Smooth muscle cell (in vitro differentiated cells): ENCODE results near the gene ADAM19. TPM values are rescaled to one million over a fixed set of nuclear protein-coding genes. Genes with fewer than 3 reads are reported as not detected.

Experiments
- DNase-seq: peaks from one replicate; lab custom pipeline; 2025; ENCODE audit not compliant: unreplicated experiment; lab: John Stamatoyannopoulos, UW
- H2AFZ ChIP-seq: fragments of 200-600 bp; sonication (generic); 2 replicates; pipeline ENCODE4 v1.6.0; 2016; ENCODE audit warnings: antibody characterized with exemption, low read depth, mild to moderate bottlenecking
- H3F3A ChIP-seq: fragments of 200-600 bp; sonication (generic); 2 replicates; pipeline ENCODE4 v1.6.0; 2017; ENCODE audit warnings: antibody characterized with exemption, low read depth
- H3K27ac ChIP-seq: fragments of 200-600 bp; sonication (generic); 2 replicates; pipeline ENCODE4 v1.5.1; 2016; ENCODE audit warnings: low read depth, mild to moderate bottlenecking
- H3K27me3 ChIP-seq: fragments of 200-600 bp; sonication (generic); 2 replicates; pipeline ENCODE4 v1.6.1; 2016; ENCODE audit warnings: low read depth, mild to moderate bottlenecking
- H3K36me3 ChIP-seq: fragments of 200-600 bp; sonication (generic); 2 replicates; pipeline ENCODE4 v1.5.1; 2016; ENCODE audit warnings: low read depth
- H3K4me1 ChIP-seq: fragments of 200-600 bp; sonication (generic); 2 replicates; pipeline ENCODE4 v1.5.1; 2016; ENCODE audit warnings: low read depth
- H3K4me2 ChIP-seq: fragments of 200-600 bp; sonication (generic); 2 replicates; pipeline ENCODE4 v1.6.0; 2016; ENCODE audit warnings: mild to moderate bottlenecking
- H3K4me3 ChIP-seq: fragments of 200-600 bp; sonication (generic); 2 replicates; pipeline ENCODE4 v1.5.1; 2016; ENCODE audit warnings: mild to moderate bottlenecking
- H3K79me2 ChIP-seq: fragments of 200-600 bp; sonication (generic); 2 replicates; pipeline ENCODE4 v1.6.0; 2016; ENCODE audit warnings: low read depth, mild to moderate bottlenecking
- H3K9ac ChIP-seq: fragments of 200-600 bp; sonication (generic); 2 replicates; pipeline ENCODE4 v1.6.0; 2016; ENCODE audit warnings: low read depth
- H3K9me3 ChIP-seq: fragments of 200-600 bp; sonication (generic); replicated peaks from 2 replicates; pipeline ENCODE4 v1.5.1; 2016; ENCODE audit warnings: low read depth
- H4K20me1 ChIP-seq: fragments of 200-600 bp; sonication (generic); 2 replicates; pipeline ENCODE4 v1.6.0; 2016; ENCODE audit warnings: low read depth
- WGBS: methylation state at CpG from one replicate; pipeline ENCODE4 v1.1.7; 2016; ENCODE audit warnings: low lambda C conversion rate; 5-methylcytosine and 5-hydroxymethylcytosine counted together
- polyA plus RNA-seq: library from polyadenylated mRNA; unstranded; fragments of >200 nt; fragmentation: Nextera tagmentation; extraction: Ambion mirVana; gene quantifications from 2 replicates; pipeline ENCODE4 v1.2.1, GENCODE V29; 2016
- total RNA-seq: library from RNA; depleted of rRNA; stranded (reverse); fragments of >200 nt; gene quantifications from 2 replicates; pipeline ENCODE4 v1.2.3, GENCODE V29; 2014
- TF ChIP-seq, protein P1 (sequence below): fragments of 200-600 bp; sonication (generic); IDR thresholded peaks from 2 replicates; pipeline ENCODE4 v1.5.1; 2017; ENCODE audit warnings: borderline replicate concordance, mild to moderate bottlenecking, antibody characterized with exemption; ENCODE audit not compliant: insufficient read depth, poor library complexity, severe bottlenecking

The ADAM19 gene
- total and polyA plus RNA-seq, 2 experiments from 2014 or later: 62.2 to 112 TPM

- Histone ChIP-seq H3K27me3 (no peaks in the 10 kb centered on the region), H3K4me3 (no peak overlapping the region), H3K4me1 (no peaks in the 10 kb centered on the region), H3K79me2 (no peaks in the 10 kb centered on the region), H3K9ac (no peak overlapping the region), H3F3A (peaks cover 6% of the 10 kb centered on the region), H3K36me3 (peaks cover 21% of the 10 kb centered on the region), H4K20me1 (peaks cover 29% of the 10 kb centered on the region), H2AFZ (no peak overlapping the region), H3K27ac (no peak overlapping the region), H3K4me2 (no peak overlapping the region), H3K9me3 (no peaks in the 10 kb centered on the region)
- DNase-seq: no peak
- TF ChIP-seq, protein P1, sequence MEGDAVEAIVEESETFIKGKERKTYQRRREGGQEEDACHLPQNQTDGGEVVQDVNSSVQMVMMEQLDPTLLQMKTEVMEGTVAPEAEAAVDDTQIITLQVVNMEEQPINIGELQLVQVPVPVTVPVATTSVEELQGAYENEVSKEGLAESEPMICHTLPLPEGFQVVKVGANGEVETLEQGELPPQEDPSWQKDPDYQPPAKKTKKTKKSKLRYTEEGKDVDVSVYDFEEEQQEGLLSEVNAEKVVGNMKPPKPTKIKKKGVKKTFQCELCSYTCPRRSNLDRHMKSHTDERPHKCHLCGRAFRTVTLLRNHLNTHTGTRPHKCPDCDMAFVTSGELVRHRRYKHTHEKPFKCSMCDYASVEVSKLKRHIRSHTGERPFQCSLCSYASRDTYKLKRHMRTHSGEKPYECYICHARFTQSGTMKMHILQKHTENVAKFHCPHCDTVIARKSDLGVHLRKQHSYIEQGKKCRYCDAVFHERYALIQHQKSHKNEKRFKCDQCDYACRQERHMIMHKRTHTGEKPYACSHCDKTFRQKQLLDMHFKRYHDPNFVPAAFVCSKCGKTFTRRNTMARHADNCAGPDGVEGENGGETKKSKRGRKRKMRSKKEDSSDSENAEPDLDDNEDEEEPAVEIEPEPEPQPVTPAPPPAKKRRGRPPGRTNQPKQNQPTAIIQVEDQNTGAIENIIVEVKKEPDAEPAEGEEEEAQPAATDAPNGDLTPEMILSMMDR: no peak
- 96% methylated on average over 9 of the region's 9 CpGs for WGBS
Observed at GRCh38 chr5:157509093-157509492, 66.5 kb downstream of the ADAM19 start.

DNA sequence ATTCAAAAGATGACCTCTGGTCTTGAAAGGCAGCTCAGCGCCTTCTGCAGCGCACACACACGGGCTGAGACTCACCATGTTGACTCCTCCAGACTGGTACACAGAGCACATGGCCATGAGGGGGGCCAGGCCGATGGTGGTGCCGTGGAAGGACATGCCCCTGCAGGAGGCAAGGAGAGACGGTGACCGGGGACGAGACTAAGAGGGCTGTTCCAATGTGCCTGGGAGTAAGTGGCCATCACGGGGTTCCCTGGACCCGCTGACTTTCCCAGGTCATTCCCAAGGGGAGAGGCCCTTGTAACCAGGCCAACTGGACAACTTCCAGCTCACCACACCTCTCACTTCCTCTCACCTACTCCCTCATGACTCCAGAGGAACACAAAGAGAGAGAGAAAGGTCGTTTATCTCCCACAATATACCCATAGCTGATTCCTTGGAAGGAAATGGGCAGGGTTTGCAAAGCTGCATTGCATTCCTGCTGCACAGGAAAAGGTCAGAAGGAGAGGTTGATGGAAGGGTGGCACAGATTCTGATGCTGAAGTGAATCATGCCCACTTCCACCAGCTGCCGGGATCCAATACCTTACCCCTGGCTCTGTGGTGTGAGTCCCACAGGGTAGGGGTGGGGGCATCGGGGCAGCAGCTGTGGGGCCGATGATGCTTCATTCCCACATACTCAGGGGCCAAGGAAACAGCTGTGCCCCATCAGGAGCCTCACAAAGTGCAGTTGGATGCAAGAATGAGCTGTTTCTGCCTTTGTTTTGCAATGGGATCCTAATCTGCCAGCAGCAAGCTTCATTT, 68.4 kb downstream of the ADAM19 start:
- Histone ChIP-seq H3K9ac (no peak overlapping the region), H3K79me2 (no peaks in the 10 kb centered on the region), H3K27ac (no peak overlapping the region), H3K4me3 (no peak overlapping the region), H3K4me2 (no peak overlapping the region), H3K4me1 (no peaks in the 10 kb centered on the region), H3K27me3 (no peaks in the 10 kb centered on the region), H3K9me3 (no peaks in the 10 kb centered on the region), H2AFZ (no peak overlapping the region), H4K20me1 (peaks cover 43% of the 10 kb centered on the region), H3F3A (no peaks in the 10 kb centered on the region), H3K36me3 (peaks cover 21% of the 10 kb centered on the region)
- 95% methylated on average over 14 of the region's 14 CpGs for WGBS
- TF ChIP-seq, protein P1: no peak
- DNase-seq: no peak

DNA sequence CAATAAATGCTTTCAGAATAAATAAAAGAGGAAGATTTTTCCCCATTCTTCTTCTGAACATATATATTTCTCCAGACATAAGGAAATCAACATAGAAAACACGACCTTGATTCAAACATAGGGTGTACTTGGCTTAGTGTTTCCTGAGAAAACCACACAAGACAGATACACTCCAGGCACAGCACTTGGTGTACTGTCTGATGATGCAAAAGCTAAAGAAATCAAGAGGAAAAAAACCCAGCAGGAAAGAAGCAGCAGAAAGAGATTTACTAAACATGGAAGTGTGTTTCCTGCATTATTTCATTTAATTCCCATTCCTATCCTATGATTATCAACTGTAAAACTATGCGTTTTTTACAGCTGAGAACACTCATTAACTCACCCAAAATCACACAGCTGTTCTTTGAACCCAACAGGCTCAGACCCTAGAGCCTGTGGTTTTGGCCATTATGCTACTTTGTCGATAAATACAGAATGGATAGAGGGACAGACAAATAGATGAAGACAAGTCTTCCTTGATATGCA, 69.4 kb downstream of the ADAM19 start:
- no peaks in the 10 kb centered on the region for H3K9me3 ChIP-seq
- no peaks in the 10 kb centered on the region for H3K79me2 ChIP-seq
- no peak overlapping the region for H3K4me2 ChIP-seq
- H3F3A ChIP-seq: no peaks in the 10 kb centered on the region
- H3K9ac ChIP-seq: no peak overlapping the region
- H3K4me1 ChIP-seq: no peaks in the 10 kb centered on the region
- H4K20me1 ChIP-seq: peaks cover 44% of the 10 kb centered on the region
- DNase-seq: no peak
- H3K36me3 ChIP-seq: peaks cover 21% of the 10 kb centered on the region
- WGBS: 87% methylated on average over 3 of the region's 3 CpGs
- no peak overlapping the region for H3K27ac ChIP-seq
- H3K4me3 ChIP-seq: no peak overlapping the region
- TF ChIP-seq, protein P1: no peak
- H3K27me3 ChIP-seq: no peaks in the 10 kb centered on the region
- no peak overlapping the region for H2AFZ ChIP-seq
